HL-60/S4 treated with retinoic acid at 250 ng/mL for 4 days and 3 days (cell line): ENCODE measurements around the gene PDGFA.
"Not testable (repeated sequence)": the region's sequence is repeated elsewhere in the genome, so short reads cannot be mapped to it uniquely, and the experiment has no call there.

Source experiments
- in situ Hi-C: fragments of 300-500 bp; cut with MboI; formaldehyde crosslinking; loops from 2 replicates; pipeline ENCODE4 v1.7.0; 2022; ENCODE audit warnings: low sequenced_read_pairs

Gene PDGFA

DNA sequence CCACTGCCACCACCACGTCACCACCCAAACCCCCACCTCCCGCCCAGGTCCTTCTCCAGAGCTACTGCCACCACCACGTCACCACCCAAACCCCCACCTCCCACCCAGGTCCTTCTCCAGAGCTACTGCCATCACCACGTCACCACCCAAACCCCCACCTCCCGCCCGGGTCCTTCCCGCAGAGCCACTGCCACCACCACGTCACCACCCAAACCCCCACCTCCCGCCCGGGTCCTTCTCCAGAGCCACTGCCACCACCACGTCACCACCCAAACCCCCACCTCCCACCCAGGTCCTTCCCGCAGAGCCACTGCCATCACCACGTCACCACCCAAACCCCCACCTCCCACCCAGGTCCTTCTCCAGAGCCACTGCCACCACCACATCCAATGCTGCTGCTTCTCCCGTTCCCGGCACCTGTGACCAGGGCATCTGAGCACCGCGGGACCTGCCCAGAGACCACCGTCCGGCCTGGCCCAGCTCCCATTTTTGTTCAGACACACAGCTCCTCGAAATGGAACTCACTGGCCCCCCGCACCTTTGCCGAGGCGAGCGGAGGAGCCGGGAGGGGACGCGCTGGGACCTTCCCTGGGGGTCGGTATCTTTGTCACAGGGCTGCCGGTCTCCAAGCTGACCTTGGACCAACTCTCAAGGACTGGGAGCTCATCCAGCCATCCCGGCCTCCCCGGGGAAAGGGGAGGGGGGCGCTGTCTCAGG, 32.7 kb upstream of the PDGFA start:
- in situ Hi-C loops, result not testable (repeated sequence)

GRCh38 chr7:551615-551970, 31.9 kb upstream of the PDGFA start:
- in situ Hi-C loops, result not testable (repeated sequence)

DNA sequence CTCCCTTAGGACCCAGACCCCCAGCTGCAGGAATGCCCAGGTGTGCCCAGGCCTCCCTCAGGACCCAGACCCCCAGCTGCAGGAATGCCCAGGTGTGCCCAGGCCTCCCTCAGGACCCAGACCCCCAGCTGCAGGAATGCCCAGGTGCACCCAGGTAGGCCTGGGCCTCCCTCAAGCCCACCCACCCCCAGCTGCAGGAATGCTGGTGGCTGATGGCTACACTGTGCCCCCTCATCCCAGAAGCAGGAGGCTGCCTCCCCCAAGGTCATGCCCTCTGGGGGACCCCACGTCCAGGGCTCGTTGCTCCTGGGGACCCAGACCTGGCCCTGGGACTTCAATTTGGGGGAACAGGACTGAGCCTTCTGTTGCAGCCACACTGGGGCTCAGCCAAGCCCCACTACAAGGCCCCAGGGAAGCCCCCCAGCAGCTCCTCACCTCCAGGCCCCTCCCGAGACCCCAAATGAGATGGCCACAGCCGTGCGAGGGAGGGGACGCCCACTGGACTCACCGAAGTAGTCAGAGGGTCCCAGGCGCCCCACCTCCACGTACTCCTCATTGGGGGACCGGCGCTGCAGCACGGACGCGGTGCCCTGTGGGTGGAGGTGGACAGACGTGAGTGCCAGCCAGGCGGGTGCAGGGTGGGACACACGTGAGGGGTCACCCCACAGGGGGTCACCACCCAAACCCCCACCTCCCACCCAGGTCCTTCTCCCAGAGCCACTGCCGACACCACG, 31.4 kb upstream of the PDGFA start:
- in situ Hi-C loops, result no loop called here

- in situ Hi-C loops, result no loop called here
Measured at GRCh38 chr7:549891-550625, 30.4 kb upstream of the PDGFA start.

DNA sequence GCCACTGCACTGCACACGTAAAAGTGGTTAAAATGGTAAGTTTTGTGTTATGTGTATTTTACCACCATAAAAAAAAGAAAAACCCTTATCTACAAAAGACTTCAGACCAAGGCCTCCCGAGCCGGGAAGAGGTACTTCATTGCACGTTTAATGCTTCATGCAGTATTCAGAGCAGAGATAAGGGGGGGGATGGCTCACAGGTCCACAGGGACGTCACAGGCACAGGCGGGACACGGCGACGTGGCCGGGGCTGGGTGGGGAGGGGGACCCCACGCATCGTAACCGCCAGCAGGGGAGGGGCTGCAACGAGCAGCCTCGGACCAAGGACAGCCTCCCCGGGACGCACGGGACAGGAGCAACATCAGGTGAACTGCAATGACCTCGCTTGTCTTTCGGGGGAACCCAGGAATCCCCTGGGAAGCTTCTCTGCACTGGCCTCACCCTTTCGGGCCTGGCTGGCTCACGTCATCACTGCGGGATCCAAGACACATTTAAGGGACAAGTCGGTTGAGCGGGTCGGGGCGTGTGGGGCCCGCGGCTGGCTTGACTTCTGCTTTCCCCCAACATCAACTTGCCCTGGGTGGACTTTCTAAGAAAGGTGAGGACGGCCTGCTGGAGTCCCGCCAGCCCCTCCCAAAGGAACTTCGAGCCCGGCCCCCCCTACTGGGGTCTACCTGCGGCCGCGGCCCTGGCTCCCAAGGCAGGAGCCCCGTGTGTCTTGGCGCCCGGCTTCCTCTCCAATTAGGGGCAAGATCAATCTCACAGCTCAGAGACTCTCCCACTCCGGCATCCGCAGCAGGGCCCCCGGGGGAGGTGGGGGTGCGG, 29.6 kb upstream of the PDGFA start:
- in situ Hi-C loops, result no loop called here

DNA sequence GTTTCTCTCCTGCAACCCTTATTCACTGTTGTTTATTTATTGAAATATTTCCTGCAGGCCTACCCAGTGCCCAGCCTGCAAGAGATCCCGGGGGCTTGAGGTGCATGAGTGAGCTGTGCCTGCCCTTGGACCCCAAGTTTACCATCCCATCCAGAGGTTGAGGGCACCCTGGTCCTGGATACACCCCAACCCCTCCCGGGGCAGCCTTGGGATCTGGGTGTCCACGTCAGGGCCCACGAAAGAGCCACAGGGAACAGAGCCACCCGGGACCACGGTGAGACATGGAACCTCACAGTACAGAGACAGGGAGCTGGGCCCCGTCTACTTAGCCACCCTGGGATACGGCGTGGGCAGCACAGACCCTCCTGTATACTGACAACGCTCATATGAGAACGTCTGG, 28.8 kb upstream of the PDGFA start:
- in situ Hi-C loops, result no loop called here

GRCh38 chr7:545470-545869, 25.8 kb upstream of the PDGFA start:
- in situ Hi-C loops, result no loop called here

DNA sequence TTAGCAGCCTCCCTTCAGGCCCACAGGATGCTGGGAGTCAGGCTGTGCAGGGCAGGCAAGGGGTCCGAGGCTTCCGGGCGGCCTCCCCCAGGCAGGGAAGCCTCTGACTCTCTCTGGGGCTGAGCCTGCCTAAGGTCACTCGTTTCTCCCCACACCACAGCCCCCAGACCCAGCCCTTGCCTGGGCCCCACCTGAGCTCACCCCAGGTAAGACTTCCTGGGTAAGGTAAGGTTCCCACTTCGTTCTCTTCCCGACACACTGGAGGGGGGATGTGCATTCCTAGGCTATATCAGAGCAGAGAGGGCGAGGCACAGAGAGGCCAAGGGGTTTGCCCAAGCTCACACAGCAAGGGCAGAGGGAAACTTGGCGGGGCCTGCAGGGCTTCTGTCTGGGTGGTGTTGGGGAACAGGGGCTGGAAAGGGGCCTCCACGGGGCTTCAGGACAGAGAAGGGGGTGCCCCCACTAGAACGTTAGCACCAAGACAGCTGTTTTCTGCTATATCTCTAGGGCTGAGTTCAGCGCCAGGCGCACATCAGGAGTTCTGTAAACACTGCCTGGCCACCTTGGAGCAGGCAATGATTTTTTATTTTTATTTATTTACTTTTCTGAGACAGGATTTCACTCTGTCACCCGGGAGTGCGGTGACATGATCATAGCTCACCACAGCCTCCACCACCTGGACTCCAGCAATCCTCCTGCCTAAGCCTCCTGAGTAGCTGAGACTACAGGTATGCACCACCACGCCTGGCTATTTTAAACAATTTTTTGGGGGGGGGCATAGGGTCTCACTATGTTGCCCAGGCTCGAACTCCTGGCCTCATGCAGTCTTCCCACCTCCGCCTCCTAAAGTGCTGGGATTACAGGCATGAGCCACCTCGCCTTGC, 24.9 kb upstream of the PDGFA start:
- in situ Hi-C loops, result no loop called here

- in situ Hi-C loops, result no loop called here
Measured at GRCh38 chr7:543501-544337, 24.1 kb upstream of the PDGFA start.

DNA sequence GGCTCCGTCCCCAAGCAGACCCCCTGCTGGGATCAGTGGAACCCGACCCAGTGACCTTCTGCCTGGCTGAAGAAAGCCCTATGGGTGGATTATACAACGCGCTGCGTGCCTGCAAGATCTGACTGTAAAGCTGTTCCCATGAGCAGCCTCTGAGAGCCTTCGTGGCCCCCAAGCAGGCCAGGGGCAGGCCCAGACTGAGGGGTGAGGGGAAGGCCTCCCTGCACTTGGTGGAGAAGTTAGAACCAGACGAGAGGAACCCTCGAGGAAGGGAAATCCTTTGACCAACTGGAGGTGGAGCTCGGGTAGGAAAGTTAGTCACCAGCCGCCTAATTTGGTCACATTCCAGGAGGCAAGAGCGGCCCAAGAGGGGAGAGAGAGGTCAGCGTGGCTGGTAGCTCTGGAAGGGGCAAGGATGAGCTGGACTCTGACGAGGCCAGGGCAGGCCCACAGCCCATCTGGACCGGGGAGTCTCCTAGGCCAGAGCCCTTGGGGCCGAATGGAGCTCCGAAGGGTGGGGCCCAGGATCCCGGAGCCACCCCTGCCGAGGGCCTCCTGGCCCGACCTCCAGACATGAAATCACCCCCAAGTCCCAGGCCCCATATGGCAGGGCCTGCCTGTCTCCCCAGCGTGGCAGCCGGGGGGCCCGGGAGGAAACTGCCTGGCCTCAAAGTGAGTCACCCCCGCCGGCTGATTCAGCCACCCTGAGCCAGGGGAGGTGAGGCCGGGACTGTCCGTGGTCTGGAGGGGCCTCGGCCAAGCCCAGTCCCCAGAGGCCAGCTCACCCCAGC, 23.3 kb upstream of the PDGFA start:
- in situ Hi-C loops, result no loop called here

GRCh38 chr7:542131-542712, 22.6 kb upstream of the PDGFA start:
- in situ Hi-C loops, result no loop called here

- in situ Hi-C loops, result no loop called here
Measured at GRCh38 chr7:541661-542060, 22.0 kb upstream of the PDGFA start.

GRCh38 chr7:540997-541396, 21.4 kb upstream of the PDGFA start:
- in situ Hi-C loops, result no loop called here

GRCh38 chr7:540579-540978, 20.9 kb upstream of the PDGFA start:
- in situ Hi-C loops, result no loop called here

- in situ Hi-C loops, result no loop called here
Measured at GRCh38 chr7:539731-540411, 20.2 kb upstream of the PDGFA start.

DNA sequence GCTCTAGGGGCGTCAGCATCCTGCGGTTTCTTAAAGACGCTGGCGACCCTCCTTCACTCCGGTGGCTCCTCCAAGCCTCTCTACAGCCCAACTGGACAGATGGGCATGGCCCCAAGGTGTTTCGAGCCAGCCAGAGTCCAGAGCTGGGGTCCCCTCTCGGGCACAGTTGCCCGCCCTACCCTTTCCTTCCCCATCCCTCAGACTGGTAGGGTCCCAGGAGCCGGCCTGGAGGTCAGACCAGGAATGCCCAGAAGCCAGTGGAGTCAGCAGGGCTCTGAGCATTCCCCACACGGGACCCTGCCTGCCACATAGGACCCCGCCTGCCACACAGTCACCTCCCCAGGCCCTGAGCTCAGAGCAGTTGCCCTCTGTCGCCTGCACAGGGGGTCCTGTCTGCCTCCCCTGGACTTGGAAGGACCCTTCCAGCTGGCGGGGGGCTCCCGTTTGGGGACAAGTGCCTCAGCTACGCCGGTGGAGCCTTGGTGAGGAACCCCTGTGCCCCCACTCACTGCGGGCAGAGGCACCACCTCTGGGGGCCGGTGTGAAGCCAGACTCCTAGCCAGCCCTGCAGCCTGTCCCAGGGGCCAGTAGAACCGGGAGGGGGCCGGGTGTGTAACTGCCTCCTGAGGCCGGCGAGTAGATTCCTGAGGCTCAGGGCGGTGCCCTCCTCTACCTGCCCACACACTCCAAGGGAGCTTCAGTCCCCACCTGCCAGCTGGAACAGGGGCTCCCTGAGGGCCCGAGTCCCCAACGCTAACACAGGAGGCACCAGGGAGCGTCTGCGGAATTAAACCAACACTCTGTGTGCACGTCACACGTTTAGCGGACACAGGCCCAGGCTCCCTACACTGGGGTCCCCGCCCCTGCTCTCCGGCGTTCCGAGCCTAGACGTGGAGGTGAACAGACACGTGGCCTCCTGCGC, 19.4 kb upstream of the PDGFA start:
- in situ Hi-C loops, result no loop called here
